Measurements from ENCODE around the gene GGT6. TPM values are rescaled to one million over a fixed set of nuclear protein-coding genes. Genes with fewer than 3 reads are reported as not detected.

GGT6 gene
- total RNA-seq, 4 donors from 2014 or later: not detected

- no peaks in the 10 kb centered on the region for H3K36me3 ChIP-seq
- DNase-seq (ENCODE audit: low spot score in 2 of 2): no peak
- peaks cover 0 to 15% (median 6%) of the 10 kb centered on the region in 4 donors for H3K4me1 ChIP-seq
- H3K4me3 ChIP-seq: peak overlapping the region in 1 of 4 donors; percentile 51
- no peaks in the 10 kb centered on the region for H3K9me3 ChIP-seq
- WGBS, 2 donors: 69 to 82% methylated on average over 7 of the region's 7 CpGs
- no peak overlapping the region for H3K27ac ChIP-seq
- TF ChIP-seq CTCF (IDR thresholded peaks at IDR 0.05): no peak
- H3K27me3 ChIP-seq: peaks cover 0 to 50% of the 10 kb centered on the region in 2 donors
These were observed 25.2 kb upstream of the GGT6 start for GRCh38 chr17:4585638-4585994.

GRCh38 chr17:4584917-4585637 lies 24.7 kb upstream of the GGT6 start:
- H3K36me3 ChIP-seq: no peaks in the 10 kb centered on the region
- H3K9me3 ChIP-seq: no peaks in the 10 kb centered on the region
- WGBS, 2 donors: 19 to 43% methylated on average over 20 to 56 of the region's 57 CpGs
- H3K4me3 ChIP-seq: peak overlapping the region in 2 of 4 donors; percentile 0 to 51
- H3K27ac ChIP-seq: no peak overlapping the region
- TF ChIP-seq CTCF (IDR thresholded peaks at IDR 0.05): no peak
- TF ChIP-seq EP300 (IDR thresholded peaks at IDR 0.05): no peak
- TF ChIP-seq POLR2A (IDR thresholded peaks at IDR 0.05): no peak
- peaks cover 0 to 53% of the 10 kb centered on the region in 2 donors for H3K27me3 ChIP-seq
- peaks cover 0 to 15% (median 6%) of the 10 kb centered on the region in 4 donors for H3K4me1 ChIP-seq
- no peak for DNase-seq (ENCODE audit: low spot score in 2 of 2)

GRCh38 chr17:4584101-4584916 lies 23.9 kb upstream of the GGT6 start, which contains the start of gene SMTNL2:
SMTNL2 (plus strand) TSS chr17:4584529; CDS start chr17:4584606, 77 bp downstream.
- H3K9me3 ChIP-seq: no peaks in the 10 kb centered on the region
- H3K27me3 ChIP-seq: peaks cover 0 to 53% of the 10 kb centered on the region in 2 donors
- H3K36me3 ChIP-seq: no peaks in the 10 kb centered on the region
- no peak for TF ChIP-seq EP300 (IDR thresholded peaks at IDR 0.05)
- TF ChIP-seq CTCF (IDR thresholded peaks at IDR 0.05): no peak
- TF ChIP-seq POLR2A (IDR thresholded peaks at IDR 0.05): no peak
- H3K4me3 ChIP-seq: peak within 1 kb of the TSS; percentile 0 to 51 (median 34)
- H3K27ac ChIP-seq: peak within 1 kb of the TSS in 2 of 4 donors; percentile 40 to 52
- 1% methylated on average over 37 to 46 of the region's 100 CpGs for WGBS, 2 donors
- no peak for DNase-seq (ENCODE audit: low spot score in 2 of 2)
- peaks cover 0 to 15% (median 6%) of the 10 kb centered on the region in 4 donors for H3K4me1 ChIP-seq

GRCh38 chr17:4583782-4584100 lies 23.4 kb upstream of the GGT6 start:
- DNase-seq (ENCODE audit: low spot score in 2 of 2): no peak
- H3K4me3 ChIP-seq: peak overlapping the region in 3 of 4 donors; percentile 22 to 51 (median 47)
- H3K9me3 ChIP-seq: no peaks in the 10 kb centered on the region
- H3K4me1 ChIP-seq: peaks cover 0 to 15% (median 6%) of the 10 kb centered on the region in 4 donors
- WGBS, 2 donors: 20 to 23% methylated on average over 12 of the region's 12 CpGs
- H3K36me3 ChIP-seq: no peaks in the 10 kb centered on the region
- H3K27me3 ChIP-seq: peaks cover 0 to 53% of the 10 kb centered on the region in 2 donors
- H3K27ac ChIP-seq: peak overlapping the region in 2 of 4 donors; percentile 40 to 52
- TF ChIP-seq EP300 (IDR thresholded peaks at IDR 0.05) (no peak), CTCF (IDR thresholded peaks at IDR 0.05) (peak in 2 of 5 experiments; percentile 19 to 23)

- Histone ChIP-seq H3K4me3 (no peak overlapping the region), H3K27ac (no peak overlapping the region), H3K27me3 (peaks cover 0 to 53% of the 10 kb centered on the region in 2 donors), H3K4me1 (peaks cover 0 to 15% (median 6%) of the 10 kb centered on the region in 4 donors), H3K9me3 (no peaks in the 10 kb centered on the region), H3K36me3 (no peaks in the 10 kb centered on the region)
- DNase-seq (ENCODE audit: low spot score in 2 of 2): no peak
- WGBS, 2 donors: 69 to 77% methylated on average over 3 of the region's 3 CpGs
- TF ChIP-seq POLR2A (IDR thresholded peaks at IDR 0.05) (no peak), CTCF (IDR thresholded peaks at IDR 0.05) (no peak), EP300 (IDR thresholded peaks at IDR 0.05) (no peak)
These were observed 22.8 kb upstream of the GGT6 start for GRCh38 chr17:4583206-4583605.

Data from tibial nerve (tissue), 4 donors.